Mammary epithelial cell (primary cell): Measurements from ENCODE around the gene LRRC18.

Experiments
- CTCF ChIP-seq, 2 donors: IDR thresholded peaks in 1 of 2; conservative IDR thresholded peaks in 1 of 2; 2 replicates each; pipeline ENCODE4 v1.5.1; 2011 to 2012; ENCODE audit warnings: inconsistent platforms in 2 of 2, low read length in 2 of 2, mild to moderate bottlenecking in 2 of 2, control low read depth in 1 of 2, low read depth in 1 of 2; ENCODE audit not compliant: insufficient read depth in 1 of 2; ENCODE audit errors: extremely low read depth in 1 of 2
- EZH2 ChIP-seq: IDR thresholded peaks from 2 replicates; pipeline ENCODE4 v1.6.1; 2012; ENCODE audit warnings: low read length, inconsistent platforms, borderline replicate concordance

- TF ChIP-seq CTCF (conservative IDR thresholded peaks at IDR 0.05 in 1 of 2, IDR thresholded peaks at IDR 0.05 in 1 of 2; ENCODE audit: extremely low read depth in 1 of 2, insufficient read depth in 1 of 2, low read depth in 1 of 2, low read length in 2 of 2) = no peak
- no peak for TF ChIP-seq EZH2
Measured at GRCh38 chr10:48884179-48885045, 55.2 kb downstream of the LRRC18 start.
